ENCODE data around the gene TMED10.
A peak's percentile ranks its signal among the peaks of the same experiment; 100 is the strongest.

Gene TMED10

DNA sequence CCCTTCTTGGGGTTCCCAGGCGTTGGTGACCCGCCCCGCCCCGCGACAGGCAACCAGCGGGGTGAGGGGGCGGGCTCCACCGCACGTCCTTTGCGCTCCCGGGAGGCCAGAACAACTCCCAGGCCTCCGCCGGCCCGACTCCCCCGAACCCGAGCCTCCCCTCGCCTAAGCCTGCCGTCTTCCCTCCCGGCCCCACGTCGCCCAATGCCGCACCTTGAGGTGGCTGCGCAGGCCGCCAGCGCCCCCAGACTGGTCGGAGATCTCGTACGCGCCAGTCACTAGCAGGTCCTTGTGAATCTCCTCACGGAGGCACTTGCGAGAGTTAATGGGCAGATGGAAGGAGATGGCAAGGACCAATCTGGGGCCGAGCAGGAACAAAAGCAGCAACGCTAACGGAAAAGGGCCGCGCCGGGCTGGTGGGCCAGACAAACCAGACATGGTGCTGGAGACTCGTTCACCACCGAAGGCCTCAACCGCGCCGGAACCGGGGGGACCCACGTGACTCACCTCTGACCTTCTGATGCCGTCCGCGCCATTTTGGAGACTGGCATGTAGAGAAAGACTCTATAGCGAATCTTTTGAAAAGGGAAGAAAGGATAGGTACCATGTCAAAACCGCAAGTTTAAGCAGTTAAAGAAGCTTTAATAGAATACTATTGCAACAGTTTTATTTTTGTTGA is at the start of gene TMED10:
Gene TMED10, minus strand, starts transcription at position 471 of the 679 bp plus-strand sequence. Its CDS starts 33 bp downstream, at position 438.
- peak in 55 of 56 donors; percentile 45 to 98 (median 84) for DNase-seq

DNA sequence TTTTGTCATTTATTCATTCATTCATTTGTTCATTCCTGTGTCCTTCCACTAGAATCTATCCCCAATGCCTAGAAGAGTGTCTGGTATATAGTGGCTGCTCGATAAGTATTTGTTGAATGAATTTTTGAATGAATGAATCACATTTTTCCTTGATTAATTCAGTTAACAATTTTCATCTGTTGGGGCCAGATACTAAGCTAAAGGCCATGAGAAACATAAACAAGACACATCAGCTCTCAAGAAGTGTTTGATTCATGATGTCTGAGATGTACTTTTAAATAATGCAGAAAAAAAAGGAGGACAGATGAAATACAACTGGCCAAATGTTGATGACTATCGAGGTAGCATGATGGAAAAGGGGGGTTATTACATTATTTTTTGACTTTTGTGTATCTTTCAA is 48.1 kb upstream of the TMED10 start:
- no peak for DNase-seq

DNA sequence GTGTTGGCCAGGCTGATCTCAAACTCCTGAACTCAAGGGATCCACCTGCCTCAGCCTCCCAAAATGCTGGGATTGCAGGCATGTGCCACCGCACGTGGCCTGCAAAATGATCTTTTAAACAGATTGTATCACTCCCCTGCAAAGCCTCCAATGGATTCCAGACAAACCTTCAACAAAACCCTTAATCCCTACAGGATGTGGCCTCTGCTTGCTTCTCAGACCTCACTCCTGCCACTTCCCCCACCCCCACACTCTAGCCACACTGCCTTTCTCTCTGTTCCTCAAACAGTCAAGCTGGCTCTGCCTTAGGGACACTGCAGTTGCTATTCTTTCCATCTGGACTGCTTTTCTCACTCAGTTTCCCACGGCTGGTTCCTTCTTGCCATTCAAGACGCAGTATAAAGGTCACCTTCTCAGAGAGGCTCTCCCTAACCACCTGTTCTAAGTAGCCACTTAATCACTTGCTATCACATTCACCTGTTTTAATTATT is 47.3 kb upstream of the TMED10 start:
- DNase-seq, result peak in 17 of 56 donors; percentile 4 to 55 (median 18)

DNA sequence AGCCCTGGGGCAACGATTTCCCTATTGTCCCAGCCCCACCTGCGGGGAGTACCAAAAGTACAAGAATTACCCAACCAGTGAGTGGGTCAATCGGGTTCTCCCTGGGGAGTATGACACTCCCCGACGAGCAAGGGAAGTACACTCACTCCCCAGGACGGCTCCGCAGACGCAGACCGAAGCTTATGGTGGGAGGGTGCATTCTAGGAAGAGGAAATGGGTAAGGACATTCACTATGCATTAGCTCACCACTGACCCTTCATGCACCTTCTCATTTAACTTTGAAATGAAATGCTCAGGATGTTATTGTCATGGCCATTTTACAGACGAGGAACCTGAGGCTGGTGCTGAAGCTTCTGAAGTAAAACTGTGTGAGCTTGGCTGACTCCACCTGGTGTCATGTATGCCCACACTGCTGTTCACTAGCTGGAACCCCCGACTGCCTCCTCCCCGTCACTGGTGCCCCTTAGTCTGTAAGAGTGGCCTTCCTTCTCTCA is 45.8 kb upstream of the TMED10 start:
- DNase-seq, result peak in 4 of 56 donors; percentile 4 to 16 (median 11)

DNA sequence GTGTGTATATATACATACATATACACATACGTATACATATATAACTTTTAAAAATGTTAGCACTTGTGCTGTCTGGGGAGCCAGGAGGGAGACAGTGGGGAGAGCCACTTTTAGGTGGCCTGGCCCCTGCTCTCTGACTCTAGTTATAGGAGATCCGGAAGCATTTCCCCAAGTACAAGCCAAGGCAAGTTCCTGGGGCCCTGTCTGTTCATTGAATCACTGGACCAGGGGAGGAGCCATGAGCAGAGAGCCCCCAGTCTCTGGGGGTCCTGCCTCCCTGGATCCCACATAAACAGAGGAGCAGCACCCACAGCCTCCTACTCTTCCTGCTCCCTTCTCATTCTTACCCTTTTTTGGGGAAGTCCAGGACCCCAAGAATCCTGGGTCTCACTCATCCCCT is 45.4 kb upstream of the TMED10 start:
- no peak for DNase-seq

DNA sequence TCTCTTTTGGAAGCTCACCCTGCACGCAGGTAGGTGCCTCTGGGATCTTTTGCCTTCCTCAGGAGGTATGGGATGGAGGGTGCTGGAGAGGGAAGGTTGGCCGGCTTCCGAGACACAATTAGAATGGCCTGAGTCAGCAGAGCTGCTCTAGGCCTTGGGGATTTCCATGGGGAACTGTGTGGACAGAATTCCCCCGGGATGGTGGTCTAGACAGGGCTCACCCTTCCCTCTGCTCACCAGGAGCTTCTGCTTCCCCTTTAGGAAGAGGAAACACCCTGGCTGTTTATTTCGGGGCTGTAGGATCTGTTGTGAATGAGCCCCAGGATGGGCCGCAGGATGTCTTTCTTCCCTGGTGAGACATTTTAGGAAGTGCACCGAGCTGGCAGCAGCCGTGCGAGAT is 43.7 kb upstream of the TMED10 start:
- no peak for DNase-seq

DNA sequence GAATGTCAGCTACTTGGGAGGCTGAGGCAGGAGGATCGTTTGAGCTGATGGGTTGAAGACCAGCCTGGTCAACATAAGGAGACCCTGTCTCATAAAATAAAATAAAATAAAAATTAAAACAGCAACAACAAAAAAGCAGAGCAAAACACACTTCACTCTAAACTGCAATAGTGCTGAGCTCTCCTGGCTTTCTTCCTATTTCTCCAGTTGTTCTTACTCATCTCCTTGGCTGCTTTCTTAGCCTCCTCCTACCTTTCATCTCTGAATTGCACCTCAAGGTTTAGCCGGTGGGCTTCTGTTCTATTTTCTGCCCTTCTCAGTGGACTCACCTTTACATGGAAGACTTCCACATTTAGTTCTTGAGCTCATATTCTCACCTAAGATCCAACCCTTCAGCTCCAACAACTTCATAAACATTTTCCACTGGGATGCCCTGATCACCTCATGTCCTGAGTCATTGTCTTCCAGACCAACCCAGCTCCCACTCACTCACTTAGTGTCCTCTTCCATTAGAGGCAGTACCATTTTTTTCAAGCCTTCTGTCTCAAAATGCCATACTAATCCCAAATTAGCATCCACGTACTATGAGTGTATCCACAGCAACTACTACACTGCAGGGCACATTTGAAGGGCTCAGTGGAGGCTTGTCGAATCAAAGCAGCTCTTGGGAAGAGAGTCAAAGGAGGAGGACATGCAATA is 41.2 kb upstream of the TMED10 start:
- no peak for DNase-seq

DNA sequence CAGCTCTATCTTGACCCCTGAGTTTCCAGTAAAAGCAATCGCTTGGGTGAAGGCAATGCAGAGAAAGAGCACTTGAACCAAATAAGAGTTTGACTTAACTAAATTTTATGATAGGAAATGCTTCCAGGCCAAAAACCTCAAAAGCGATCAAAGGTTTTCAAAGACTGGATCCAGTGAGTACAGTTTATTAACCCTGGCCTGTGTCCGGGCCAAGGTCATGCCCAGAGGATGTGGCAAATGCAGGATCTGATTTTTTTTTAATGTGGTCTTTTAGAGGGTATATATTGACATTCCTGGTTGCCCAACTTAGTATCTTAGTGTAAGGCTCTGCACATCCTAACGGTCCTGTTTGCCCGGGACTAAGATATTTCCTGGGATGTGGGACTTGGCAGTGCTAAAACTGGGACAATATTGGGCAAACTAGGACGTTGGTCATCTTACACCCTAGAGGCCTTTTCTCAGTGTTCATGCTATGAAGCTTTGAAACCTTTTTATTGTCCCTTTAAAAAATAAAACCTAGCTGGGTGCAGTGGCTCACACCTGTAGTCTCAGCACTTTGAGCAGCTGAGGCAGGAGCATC is 40.1 kb upstream of the TMED10 start:
- no peak for DNase-seq

DNA sequence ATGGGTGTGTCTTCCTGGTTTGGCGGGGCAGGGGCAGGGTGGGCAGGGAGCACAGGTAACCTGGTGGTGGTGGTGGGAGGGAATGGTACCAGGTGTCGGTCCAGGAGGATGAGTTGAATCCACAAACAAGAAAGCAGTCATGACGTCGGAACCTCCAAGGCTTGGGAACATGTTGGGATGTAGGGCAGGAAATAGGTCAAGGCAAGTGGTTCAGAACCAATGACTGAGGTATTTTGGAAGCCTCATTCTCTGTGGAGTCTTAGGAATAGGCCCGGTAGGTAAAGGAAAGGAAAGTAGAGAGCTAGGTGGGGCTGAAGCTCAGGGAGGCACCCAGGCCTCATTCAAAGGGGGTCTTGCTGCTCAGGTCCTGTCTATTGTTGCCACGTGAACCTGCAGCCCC is 39.1 kb upstream of the TMED10 start:
- no peak for DNase-seq

DNA sequence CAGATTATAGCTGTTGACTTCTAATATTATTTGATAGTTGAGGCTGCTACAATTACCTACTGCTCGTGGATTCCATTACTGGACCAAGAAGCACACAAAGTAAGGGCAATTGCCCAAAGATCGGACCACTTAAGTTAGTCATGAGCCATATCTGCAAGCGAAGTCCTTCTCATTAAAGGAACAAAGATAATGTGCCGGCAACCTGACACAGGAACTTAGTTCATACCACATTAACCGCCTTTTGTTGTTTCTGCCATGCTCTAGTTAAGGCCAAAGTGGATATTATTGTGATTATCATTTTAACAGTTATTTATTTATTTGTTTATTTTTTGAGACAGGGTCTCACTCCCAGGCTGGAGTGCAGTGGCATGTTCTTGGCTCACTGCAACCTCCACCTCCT is 38.1 kb upstream of the TMED10 start:
- no peak for DNase-seq

DNA sequence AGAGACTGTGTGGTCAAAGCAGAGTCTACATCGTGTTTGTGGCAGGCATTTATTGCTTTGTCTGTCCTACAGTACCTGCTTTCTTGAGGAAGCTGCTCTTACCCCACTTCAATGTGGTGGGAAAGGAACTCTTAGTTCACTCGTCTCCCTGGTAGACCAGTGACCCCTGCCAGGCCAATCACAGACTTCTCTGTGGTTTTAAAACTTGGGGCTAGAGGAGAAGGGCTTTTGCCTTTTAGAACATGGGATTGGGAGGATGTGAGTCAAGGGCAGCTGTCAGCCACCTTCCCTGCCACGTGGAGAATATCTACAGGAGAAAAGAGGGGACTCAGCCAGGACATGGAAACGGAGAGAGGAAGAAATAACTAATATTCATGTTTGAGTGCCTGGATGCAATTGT is 36.8 kb upstream of the TMED10 start:
- no peak for DNase-seq

DNA sequence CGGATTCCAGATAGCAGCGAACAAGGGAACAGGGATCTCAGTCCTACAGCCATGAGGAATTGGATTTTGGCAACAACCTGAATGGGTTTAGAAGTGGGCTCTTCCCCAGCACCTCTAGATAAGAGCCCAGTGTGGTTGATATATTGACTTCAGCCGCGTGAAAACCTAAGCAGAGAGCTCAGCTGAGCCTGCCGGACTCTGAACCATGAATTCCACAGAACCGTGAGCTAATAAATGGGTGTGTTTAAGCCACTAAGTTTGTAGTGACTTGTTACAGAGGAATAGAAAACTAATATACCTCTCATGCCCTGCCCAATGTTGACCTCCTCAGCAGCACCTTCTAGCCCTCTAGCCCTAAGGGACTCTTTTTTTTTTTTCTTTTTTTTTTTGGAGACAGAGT is 32.4 kb upstream of the TMED10 start:
- DNase-seq, result no peak

DNA sequence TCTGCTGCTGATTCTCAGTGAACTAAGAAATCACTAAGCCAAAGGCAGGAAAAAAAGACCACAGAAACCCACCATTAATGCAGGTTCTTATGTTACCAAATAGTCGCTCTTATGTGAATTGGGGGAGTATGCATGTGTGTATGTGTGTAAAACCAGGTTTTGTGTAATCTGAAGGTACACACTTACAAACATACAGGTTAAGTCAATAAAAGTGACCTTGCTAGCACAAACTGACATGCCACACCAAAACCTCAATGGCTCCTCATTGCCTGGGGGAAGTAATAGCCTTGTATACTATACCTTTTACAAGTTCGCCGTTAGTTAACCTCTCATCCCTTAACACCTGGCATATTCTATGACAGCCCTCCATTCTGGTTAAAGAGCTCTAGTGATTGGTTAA is 29.8 kb upstream of the TMED10 start:
- no peak for DNase-seq

DNA sequence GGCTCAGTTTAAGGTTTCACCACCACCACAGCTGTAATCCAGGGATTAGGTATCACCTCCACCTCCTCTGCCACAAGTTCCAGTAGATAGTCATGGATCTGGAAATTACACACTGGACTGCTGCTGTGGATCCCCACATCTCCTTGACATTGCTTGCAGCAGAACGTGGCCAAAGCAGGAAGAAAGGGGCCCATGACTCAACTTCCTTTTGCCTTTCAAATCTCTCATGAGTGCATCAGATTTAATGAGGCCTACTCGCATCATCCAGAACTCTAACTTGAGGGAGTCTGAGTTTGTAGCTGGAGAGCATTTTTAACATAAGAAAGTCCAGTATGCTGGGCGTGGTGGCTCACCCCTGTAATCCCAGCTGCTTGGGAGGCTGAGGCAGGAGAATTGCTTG is 29.2 kb upstream of the TMED10 start:
- no peak for DNase-seq

DNA sequence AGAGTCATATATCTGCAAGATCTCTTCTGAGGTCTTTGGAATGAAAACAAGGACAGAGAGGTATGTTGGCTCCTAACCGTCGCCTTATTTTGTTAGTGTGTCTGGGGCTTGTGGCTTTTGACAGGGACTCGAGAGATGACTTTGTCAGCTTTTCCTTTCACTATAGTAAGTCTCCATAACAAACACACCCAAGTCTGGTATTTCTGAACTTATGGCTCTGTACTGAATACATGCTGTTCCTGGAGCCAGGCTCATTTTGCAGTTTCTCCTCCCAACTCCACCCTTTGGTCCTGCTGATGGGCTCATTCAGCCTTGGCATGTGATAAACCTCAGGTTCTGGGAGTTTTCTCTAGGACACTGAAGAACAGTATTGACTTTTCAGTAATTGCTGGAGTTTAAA is 27.7 kb upstream of the TMED10 start:
- no peak for DNase-seq

DNA sequence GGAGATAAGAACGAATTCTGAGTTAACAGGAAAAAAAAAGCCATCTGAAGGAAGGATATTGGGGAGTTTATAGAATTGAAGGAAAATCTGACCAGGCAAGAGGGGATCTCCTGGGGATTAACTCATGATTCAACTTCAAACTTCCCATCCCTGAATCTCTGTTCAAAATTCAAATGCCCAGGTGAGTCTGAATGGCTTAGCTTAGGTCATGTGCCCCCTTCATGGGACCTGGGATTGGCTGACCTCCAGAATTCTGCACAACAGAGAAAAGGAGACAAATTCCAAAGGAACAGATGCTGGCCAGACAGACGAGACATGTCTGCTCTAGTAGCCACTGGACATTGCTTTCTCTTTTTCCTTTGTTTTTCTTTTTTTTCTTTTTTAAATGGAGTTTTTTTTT is 26.2 kb upstream of the TMED10 start:
- no peak for DNase-seq

DNA sequence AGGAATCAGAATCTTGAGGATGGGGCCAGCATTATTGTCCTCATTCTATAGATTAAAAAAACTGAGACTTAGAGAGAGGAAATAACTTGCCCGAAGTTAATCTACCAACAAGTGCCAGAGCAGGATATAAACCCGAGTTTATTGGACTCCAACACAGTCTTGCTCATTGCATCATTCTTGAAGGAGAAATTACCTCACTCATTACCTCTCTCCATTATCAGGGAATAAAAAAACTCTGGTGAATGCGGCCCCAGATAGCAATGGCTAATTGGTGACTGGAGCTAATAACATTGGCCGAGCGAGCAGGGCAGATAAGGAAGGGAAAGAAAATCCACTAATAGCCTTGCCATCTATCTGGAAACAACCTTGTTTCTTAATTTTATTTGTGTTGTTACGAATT is 24.7 kb upstream of the TMED10 start:
- DNase-seq, result no peak

DNA sequence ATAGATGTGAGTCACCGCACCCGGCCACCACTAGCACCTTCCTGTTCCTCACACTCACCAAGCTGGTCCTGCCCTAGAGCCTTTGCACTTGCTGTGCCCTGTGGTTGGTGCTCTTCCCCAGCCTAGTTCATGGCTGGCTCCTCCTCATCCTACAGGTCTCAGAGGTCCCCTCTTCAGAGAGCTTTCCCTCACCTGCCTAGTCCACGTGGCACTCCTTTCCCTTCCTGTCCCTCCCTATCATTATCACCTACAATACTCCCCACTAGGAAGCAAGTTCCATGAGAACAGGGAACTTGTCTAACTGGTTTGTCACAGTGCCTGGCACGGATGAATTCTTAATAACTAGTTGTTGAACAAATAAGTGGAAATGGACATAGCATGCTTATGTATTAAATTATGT is 24.0 kb upstream of the TMED10 start:
- no peak for DNase-seq

DNA sequence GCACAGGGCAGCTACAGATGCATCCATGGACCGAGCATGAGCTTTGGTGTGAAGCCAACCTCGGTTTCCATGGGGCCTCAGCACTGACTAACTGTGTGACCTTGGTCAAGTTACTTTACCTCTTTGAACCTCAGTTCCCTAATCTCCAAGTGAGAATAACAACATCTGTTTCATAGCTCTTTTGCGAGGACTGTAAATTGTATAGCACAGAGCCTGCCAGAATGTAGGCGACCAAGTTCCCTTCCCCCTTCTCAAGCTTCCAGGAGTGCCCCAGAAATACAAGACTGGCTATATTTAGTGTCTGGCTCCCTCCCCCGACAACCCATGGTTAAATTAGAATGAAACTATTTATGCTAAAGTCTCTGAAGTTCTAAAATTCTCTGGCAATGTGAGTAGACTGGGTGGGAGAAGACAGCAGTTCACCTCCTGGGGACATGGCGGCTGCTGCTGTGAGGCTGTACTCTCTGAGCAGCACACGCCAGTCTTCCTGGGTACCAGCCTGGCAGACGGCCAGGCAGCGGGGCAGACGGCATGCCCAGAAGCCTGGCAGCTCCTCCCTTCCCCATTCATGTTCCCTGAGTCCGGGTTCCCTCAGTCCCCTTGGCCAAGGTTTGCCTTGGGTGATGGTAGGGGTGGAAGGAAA is 22.0 kb upstream of the TMED10 start:
- DNase-seq, result peak in 24 of 56 donors; percentile 2 to 53 (median 14)

DNA sequence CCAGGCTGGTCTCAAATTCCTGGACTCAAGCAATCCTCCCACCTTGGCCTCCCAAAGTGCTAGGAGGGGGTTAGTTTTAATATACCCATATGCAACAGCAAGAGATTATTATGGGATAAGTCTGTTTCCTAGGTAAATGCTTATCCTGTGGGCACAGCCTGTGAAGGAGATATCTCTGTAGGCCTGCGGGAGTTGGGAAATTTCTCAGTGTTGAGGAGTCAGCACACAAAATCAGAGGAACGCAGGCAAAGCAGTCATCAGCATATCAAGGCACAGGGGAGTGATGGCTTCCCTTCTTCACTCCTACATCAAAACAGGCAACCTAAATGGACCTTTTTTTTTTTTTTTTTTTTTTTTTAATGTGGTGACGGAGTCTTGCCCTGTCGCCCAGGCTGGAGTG is 20.9 kb upstream of the TMED10 start:
- no peak for DNase-seq

DNA sequence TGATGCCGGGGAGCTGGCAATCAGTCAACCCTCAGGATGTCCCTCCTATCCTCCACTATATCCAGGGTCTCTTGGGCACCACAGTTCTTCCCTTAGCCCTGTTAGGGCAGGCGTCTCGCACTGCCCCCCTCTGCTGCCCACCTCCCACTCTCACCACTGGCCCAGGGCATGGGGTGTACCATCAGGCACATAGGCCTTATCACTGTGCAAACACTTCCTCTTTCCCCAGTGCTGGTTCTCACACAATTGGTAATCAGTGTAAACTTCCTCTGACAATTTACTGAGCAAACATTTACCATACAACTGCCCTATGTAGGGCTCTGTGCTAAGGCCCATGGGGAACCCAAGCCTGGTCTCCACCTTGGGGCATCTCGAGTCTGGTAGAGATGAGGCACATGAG is 20.1 kb upstream of the TMED10 start:
- peak in 2 of 56 donors; percentile 4 to 8 for DNase-seq

DNA sequence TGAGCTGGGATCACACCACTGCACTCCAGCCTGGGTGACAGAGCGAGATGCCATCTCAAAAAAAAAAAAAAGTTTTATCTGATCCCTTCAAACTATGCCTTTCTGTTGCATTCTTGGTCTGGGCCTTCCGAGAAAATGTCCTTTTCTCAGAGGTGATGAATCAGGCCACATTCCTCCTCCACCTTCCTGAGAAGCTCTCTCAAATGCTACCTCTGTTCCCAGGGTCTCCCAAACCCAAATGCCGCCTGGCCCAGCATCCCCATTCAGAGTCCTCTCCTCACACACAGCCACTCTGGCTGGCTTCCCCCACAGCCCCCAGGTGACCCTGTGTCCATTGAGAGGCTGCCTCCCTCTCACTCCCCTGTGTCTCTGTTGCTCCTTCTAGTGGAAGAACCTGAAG is 19.7 kb upstream of the TMED10 start:
- DNase-seq, result no peak
